AG09309 (cell line): ENCODE measurements around the gene RNF207.

Experiments used
- DNase-seq: peaks from one replicate; pipeline ENCODE4 v3.0.0-alpha.2; 2010; ENCODE audit warnings: low read depth
- H3K4me3 ChIP-seq: 2 replicates; pipeline ENCODE4 v1.5.1; 2011; ENCODE audit warnings: mild to moderate bottlenecking, low read depth, low read length, moderate library complexity; ENCODE audit not compliant: control insufficient read depth
- TF ChIP-seq, protein P1 (sequence below): IDR thresholded peaks from 2 replicates; pipeline ENCODE4 v1.5.1; 2011; ENCODE audit warnings: mild to moderate bottlenecking, low read depth, low read length, inconsistent platforms; ENCODE audit not compliant: insufficient read depth, control insufficient read depth; ENCODE audit errors: missing control alignments

RNF207 gene

DNA sequence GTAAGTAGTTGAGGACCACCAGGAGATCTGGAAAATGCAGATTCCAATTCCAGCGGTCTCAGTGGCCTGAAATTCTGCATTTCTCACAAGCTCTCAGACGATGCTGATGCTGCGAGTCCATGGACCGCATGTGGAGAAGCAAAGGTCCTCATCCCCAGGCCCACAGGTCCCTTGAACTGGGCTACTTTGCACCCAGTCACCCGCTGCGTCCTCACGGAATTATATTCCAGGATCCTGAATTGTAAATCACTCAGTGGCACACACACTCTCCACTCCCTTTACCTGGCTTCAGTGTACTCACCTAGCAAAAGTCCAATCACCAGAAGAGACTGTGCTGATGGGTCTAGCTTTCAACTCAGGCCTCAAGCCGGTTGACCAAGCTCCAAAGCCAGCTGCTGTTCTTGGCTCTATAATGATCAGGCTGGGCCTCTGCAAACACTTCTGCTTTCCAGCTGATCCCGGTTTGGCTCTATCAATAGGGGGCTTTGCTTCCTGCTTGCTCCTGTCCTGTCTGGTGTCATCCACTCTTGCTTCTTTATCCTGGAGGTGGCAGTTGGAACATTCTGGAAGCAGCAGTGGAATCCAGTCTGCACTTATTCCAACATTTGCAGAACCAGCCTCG, 5.6 kb upstream of the RNF207 start:
- H3K4me3 ChIP-seq: peak overlapping the region; percentile 91
- TF ChIP-seq, protein P1, sequence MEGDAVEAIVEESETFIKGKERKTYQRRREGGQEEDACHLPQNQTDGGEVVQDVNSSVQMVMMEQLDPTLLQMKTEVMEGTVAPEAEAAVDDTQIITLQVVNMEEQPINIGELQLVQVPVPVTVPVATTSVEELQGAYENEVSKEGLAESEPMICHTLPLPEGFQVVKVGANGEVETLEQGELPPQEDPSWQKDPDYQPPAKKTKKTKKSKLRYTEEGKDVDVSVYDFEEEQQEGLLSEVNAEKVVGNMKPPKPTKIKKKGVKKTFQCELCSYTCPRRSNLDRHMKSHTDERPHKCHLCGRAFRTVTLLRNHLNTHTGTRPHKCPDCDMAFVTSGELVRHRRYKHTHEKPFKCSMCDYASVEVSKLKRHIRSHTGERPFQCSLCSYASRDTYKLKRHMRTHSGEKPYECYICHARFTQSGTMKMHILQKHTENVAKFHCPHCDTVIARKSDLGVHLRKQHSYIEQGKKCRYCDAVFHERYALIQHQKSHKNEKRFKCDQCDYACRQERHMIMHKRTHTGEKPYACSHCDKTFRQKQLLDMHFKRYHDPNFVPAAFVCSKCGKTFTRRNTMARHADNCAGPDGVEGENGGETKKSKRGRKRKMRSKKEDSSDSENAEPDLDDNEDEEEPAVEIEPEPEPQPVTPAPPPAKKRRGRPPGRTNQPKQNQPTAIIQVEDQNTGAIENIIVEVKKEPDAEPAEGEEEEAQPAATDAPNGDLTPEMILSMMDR: no peak
- no peak for DNase-seq

DNA sequence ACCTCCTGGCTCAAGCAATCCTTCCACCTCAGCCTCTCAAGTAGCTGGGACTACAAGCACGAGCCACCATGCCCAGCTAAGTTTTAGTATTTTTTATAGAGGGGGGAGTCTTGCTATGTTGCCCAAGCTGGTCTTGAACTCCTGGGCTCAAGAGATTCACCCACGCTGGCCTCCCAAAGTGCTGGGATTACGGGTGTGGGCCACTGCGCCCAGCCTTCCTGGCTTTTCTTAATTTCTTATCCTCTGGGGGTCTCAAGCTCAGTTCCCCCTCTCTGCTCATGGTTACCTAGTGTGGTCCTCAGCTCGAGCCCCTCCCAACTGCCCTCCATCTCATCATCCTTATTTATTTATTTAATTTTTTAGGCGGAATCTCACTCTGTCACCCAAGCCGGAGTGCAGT, 3.7 kb upstream of the RNF207 start:
- TF ChIP-seq, protein P1: no peak
- no peak overlapping the region for H3K4me3 ChIP-seq
- no peak for DNase-seq

DNA sequence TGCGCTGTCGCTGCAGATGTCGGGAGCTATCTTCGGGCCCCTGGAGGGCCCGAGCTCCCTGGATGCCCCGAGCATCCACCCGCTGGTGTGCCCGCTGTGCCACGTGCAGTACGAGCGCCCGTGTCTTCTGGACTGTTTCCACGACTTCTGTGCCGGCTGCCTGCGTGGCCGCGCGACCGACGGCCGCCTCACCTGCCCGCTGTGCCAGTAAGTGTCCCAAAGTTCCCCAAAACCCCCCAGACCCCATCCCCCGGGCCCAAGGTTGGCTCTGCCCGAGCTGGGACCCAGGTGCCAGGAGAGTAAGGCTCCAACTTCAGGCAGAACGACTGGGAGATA, 569 bp downstream of the RNF207 start:
- DNase-seq: no peak
- TF ChIP-seq, protein P1: no peak
- H3K4me3 ChIP-seq: peak overlapping the region; percentile 64

DNA sequence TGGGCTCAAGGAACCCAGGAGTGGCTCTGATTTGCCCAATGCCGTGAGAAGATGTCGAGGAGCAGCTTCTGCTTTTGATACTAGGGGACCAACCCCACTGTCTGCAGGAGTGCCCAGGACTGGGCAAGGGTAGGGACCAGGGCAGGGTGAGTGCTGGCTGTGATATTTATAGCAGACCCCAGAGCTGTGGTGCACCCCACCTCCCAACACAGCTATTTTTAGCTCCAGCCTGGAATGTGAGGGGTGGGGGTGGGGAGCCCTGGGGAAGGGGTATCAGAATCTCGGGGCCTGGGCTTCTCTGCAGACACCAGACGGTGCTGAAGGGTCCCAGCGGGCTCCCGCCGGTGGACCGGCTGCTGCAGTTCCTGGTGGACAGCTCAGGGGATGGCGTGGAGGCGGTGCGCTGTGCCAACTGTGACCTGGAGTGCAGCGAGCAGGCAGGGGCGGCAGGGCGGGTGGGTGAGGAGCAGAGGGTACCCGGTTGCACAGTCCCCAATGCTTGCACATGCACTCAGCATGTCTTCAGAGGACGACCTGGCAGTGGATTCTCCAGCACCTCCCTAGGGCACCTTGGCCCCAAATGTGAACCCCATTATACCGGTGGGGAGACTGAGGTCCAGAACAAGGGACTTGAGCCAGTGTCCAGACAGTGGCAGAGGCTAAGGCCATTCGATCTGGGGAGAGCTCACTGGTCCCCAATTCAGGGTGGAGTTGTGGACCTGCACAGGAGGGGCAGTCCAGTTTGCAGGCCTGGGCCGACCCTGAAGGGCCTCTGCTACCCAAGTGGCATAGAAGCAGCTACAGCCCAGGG, 1.4 kb downstream of the RNF207 start:
- no peak overlapping the region for H3K4me3 ChIP-seq
- DNase-seq: no peak
- TF ChIP-seq, protein P1: no peak

DNA sequence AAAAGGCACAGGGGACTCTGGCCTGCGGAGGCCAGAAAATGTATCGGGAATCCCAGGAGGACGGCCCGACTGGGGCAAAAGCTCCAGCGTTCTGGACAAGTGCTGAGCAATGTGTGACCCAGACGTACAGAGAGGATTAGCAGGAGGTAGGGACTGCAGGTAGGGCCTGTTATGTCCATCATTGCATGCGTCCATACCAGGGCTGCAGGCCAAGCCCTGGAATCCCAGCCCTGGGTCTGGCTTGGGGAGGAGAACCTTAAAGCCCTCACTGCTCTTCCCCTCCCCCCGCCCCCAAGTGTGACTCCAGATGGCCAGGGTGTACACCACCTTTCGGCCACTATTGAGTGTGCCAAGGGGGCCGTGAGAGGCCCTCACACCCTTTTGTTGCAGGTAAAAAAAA, 2.0 kb downstream of the RNF207 start:
- TF ChIP-seq, protein P1: no peak
- H3K4me3 ChIP-seq: no peak overlapping the region
- no peak for DNase-seq

DNA sequence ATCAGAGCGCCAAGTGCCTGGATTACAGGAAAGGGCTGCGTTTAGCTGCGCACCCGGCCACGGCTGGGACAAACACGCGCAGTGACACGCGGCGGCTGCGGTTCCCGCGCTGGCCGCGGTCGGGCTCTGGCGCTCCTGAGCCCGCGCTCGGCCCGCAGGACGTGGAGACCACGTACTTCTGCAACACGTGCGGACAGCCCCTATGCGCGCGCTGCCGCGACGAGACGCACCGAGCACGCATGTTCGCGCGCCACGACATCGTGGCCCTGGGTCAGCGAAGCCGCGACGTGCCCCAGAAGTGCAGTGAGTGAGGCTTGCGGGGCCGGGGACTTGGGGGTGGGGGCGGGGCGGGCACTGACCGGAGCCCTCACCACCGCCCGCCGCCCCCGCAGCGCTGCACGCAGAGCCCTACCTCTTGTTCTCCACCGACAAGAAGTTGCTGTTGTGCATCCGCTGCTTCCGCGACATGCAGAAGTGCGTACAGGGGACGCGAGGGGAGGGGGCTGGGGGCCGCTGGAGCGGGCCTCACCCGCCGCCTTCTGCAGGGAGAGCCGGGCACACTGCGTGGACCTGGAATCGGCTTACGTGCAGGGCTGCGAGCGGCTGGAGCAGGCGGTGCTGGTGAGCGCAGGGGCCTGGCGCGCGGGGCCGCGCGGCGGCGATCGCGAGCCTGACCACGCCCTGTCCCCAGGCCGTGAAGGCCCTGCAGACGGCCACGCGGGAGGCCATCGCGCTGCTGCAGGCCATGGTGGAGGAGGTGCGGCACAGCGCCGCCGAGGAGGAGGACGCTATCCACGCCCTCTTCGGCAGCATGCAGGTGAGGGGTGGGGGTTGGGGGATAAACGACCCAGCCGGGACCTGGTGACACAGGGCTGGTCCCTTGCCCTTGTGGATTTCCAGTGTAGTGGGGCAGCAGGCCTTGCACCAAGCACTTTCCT, 3.1 kb downstream of the RNF207 start:
- peak overlapping the region; percentile 37 for H3K4me3 ChIP-seq
- TF ChIP-seq, protein P1: peak; percentile 25
- DNase-seq: no peak
